Measurements from ENCODE around the gene KIFBP. TPM values are rescaled to one million over a fixed set of nuclear protein-coding genes. Genes with fewer than 3 reads are reported as not detected.
"Not testable (repeated sequence)": the region's sequence is repeated elsewhere in the genome, so short reads cannot be mapped to it uniquely, and the experiment has no call there.

KIFBP gene
- polyA plus RNA-seq, 3 donors = 0.52 to 4.0 (median 1.4) TPM

DNA sequence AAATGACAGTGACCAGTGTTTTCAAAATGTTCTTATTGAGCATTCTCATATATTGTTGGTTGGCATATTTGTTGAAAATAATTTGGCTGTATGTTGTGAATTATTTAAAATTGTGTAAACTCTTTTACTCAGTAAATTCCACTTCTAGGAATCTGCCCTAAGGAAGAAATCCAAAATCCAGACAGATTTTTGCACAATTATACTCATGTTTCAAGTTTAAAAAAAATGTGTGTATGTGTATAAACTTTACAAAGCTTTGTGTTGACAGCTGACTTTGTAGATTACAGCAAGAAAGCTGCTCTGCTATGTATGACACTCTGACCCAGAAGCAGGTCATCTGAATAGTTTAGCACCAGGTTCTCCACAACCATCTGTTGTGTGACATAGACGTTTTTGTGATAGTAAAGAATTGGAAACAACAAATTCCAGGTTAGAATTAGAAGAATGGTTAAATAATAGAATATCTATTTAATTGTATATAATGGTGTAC lies 21.6 kb downstream of the KIFBP start:
- no peak overlapping the region for H3K9ac ChIP-seq (ENCODE audit: insufficient read depth, low read length, poor library complexity, severe bottlenecking)
- H3K27ac ChIP-seq (ENCODE audit: low read depth in 1 of 2, low read length in 2 of 2) = no peak overlapping the region
- H3K4me2 ChIP-seq (replicated peaks; ENCODE audit: extremely low read depth, low read length, poor library complexity, severe bottlenecking) = no peak overlapping the region
- TF ChIP-seq, protein P1, sequence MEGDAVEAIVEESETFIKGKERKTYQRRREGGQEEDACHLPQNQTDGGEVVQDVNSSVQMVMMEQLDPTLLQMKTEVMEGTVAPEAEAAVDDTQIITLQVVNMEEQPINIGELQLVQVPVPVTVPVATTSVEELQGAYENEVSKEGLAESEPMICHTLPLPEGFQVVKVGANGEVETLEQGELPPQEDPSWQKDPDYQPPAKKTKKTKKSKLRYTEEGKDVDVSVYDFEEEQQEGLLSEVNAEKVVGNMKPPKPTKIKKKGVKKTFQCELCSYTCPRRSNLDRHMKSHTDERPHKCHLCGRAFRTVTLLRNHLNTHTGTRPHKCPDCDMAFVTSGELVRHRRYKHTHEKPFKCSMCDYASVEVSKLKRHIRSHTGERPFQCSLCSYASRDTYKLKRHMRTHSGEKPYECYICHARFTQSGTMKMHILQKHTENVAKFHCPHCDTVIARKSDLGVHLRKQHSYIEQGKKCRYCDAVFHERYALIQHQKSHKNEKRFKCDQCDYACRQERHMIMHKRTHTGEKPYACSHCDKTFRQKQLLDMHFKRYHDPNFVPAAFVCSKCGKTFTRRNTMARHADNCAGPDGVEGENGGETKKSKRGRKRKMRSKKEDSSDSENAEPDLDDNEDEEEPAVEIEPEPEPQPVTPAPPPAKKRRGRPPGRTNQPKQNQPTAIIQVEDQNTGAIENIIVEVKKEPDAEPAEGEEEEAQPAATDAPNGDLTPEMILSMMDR (IDR thresholded peaks at IDR 0.05) = no peak
- no peak overlapping the region for H3K4me3 ChIP-seq (replicated peaks in 1 of 3; ENCODE audit: low read depth in 2 of 3, low read length in 3 of 3)
- Mint-ChIP-seq H3K4me1 (peaks cover 38% of the 10 kb centered on the region), H3K4me3 (no peak overlapping the region), H3K27me3 (ENCODE audit: low read depth in 3 of 3) (no peaks in the 10 kb centered on the region), H3K27ac (no peak overlapping the region), H3K36me3 (peaks cover 19 to 24% of the 10 kb centered on the region in 2 donors), H3K9me3 (peaks cover 0 to 6% (median 2%) of the 10 kb centered on the region in 7 donors)
- no peaks in the 10 kb centered on the region for H4K20me1 ChIP-seq (ENCODE audit: insufficient read depth, low read length)
- no CpG with 5 or more reads among the region's 1 CpG for WGBS (ENCODE audit: insufficient coverage)
- no peaks in the 10 kb centered on the region for H3K9me3 ChIP-seq (replicated peaks in 1 of 2; ENCODE audit: control insufficient read depth in 1 of 2, insufficient read depth in 1 of 2, low read length in 2 of 2)
- DNase-seq = no peak
- intact Hi-C loops (cut with micrococcal nuclease) = loop anchor here in 1 of 2 donors (5.0 kb wide), 1 partner anchor 37 kb away; no protein-coding TSS in a partner anchor
- H3K36me3 ChIP-seq (replicated peaks in 1 of 2; ENCODE audit: control insufficient read depth in 1 of 2, insufficient read depth in 2 of 2, low read length in 2 of 2) = peaks cover 0 to 9% of the 10 kb centered on the region in 2 donors
- H3K4me1 ChIP-seq (ENCODE audit: control insufficient read depth in 1 of 2, insufficient read depth in 2 of 2, low read length in 2 of 2) = peaks cover 0 to 25% of the 10 kb centered on the region in 2 donors
- no peak overlapping the region for H2AFZ ChIP-seq (ENCODE audit: insufficient read depth, low read depth, low read length, poor library complexity, severe bottlenecking)
- no peaks in the 10 kb centered on the region for H3K27me3 ChIP-seq (ENCODE audit: control insufficient read depth in 2 of 2, insufficient read depth in 2 of 2, low read length in 2 of 2)
- H3K79me2 ChIP-seq (ENCODE audit: insufficient read depth, low read length) = peaks cover 66% of the 10 kb centered on the region

DNA sequence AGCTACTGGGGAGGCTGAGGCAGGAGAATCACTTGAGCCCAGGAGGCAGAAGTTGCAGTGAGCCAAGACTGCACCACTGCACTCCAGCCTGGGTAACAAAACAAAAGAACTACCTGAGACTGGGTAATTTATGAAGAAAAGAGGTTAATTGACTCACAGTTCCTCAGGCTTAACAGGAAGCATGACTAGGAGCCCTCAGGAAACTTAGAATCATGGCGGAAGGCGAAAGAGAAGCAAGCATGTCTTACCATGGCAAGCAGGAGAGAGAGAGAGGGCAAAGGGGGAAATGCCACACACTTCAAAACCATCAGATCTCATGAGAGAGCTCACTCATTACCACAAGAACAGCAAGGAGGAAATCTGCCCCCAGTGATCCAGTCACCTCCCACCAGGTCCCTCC lies 24.2 kb downstream of the KIFBP start:
- WGBS (ENCODE audit: insufficient coverage) = no CpG with 5 or more reads among the region's 2 CpGs

More for the DNA sequence above, 24.2 kb downstream of the KIFBP start:
- not testable (repeated sequence) for H3K4me2 ChIP-seq (replicated peaks; ENCODE audit: extremely low read depth, low read length, poor library complexity, severe bottlenecking); H3K9ac ChIP-seq (ENCODE audit: insufficient read depth, low read length, poor library complexity, severe bottlenecking); H4K20me1 ChIP-seq (ENCODE audit: insufficient read depth, low read length); H3K4me3 ChIP-seq (replicated peaks in 1 of 3; ENCODE audit: low read depth in 2 of 3, low read length in 3 of 3); H3K27me3 Mint-ChIP-seq (ENCODE audit: low read depth in 3 of 3); H3K27me3 ChIP-seq (ENCODE audit: control insufficient read depth in 2 of 2, insufficient read depth in 2 of 2, low read length in 2 of 2); H3K9me3 ChIP-seq (replicated peaks in 1 of 2; ENCODE audit: control insufficient read depth in 1 of 2, insufficient read depth in 1 of 2, low read length in 2 of 2); H3K9me3 Mint-ChIP-seq; H3K4me3 Mint-ChIP-seq
- Histone ChIP-seq H2AFZ (ENCODE audit: insufficient read depth, low read depth, low read length, poor library complexity, severe bottlenecking) (peak overlapping the region; percentile 17), H3K36me3 (replicated peaks in 1 of 2; ENCODE audit: control insufficient read depth in 1 of 2, insufficient read depth in 2 of 2, low read length in 2 of 2) (peaks cover 7 to 33% of the 10 kb centered on the region in 2 donors), H3K79me2 (ENCODE audit: insufficient read depth, low read length) (peaks cover 40% of the 10 kb centered on the region), H3K27ac (ENCODE audit: low read depth in 1 of 2, low read length in 2 of 2) (peak overlapping the region in 1 of 2 donors; percentile 70), H3K4me1 (ENCODE audit: control insufficient read depth in 1 of 2, insufficient read depth in 2 of 2, low read length in 2 of 2) (peaks cover 0 to 25% of the 10 kb centered on the region in 2 donors)
- Mint-ChIP-seq H3K27ac (peak overlapping the region; percentile 65 to 86 (median 76)), H3K4me1 (peaks cover 29% of the 10 kb centered on the region), H3K36me3 (peaks cover 30 to 35% of the 10 kb centered on the region in 2 donors)
- intact Hi-C loops (cut with micrococcal nuclease) = loop anchor here in 1 of 2 donors (5.0 kb wide), 1 partner anchor 35 kb away; no protein-coding TSS in a partner anchor
- DNase-seq = peak; percentile 58 to 80 (median 63)

Measured in CD14-positive monocyte (primary cell).